Prostate gland (tissue), 2 donors: ENCODE data around the gene ZNF181.

Source experiments
- CTCF ChIP-seq, 4 experiments: fragments of 200-600 bp in 2 of 4; fragments of 450-650 bp in 2 of 4; sonication (generic) in 2 of 4; IDR thresholded peaks; 1 replicate in 3 of 4; 2 replicates in 1 of 4; pipeline ENCODE4 v1.5.1; 2016 to 2019; ENCODE audit warnings: antibody characterized with exemption in 4 of 4, mild to moderate bottlenecking in 2 of 4, moderate library complexity in 2 of 4
- POLR2A ChIP-seq: fragments of 450-650 bp; IDR thresholded peaks from one replicate; pipeline ENCODE4 v1.6.1; 2016; ENCODE audit warnings: antibody characterized with exemption, mild to moderate bottlenecking
- POLR2AphosphoS5 ChIP-seq: sonication (generic); formaldehyde crosslinking; IDR thresholded peaks from one replicate; pipeline ENCODE4 v1.6.1; 2017; ENCODE audit warnings: antibody characterized with exemption

GRCh38 chr19:34715357-34715756, 18.7 kb upstream of the ZNF181 start:
- TF ChIP-seq CTCF (IDR thresholded peaks at IDR 0.05) (no peak), POLR2AphosphoS5 (no peak), POLR2A (no peak)
